RWPE1 (cell line): ENCODE results near the gene RDH13.
"Not testable (repeated sequence)": the region's sequence is repeated elsewhere in the genome, so short reads cannot be mapped to it uniquely, and the experiment has no call there.

ENCODE experiments used
- CTCF ChIA-PET: fragments of 350-600 bp; sonication (Branson Sonifier 250); formaldehyde crosslinking; extraction: SDS; loops from one replicate; lab custom pipeline; 2021; lab: Yijun Ruan, JAX
- POLR2A ChIA-PET: fragments of 400-600 bp; formaldehyde crosslinking; extraction: SDS; loops from one replicate; lab custom pipeline; 2020; ENCODE audit warnings: antibody characterized with exemption; ENCODE audit not compliant: low non-redundant PET; lab: Yijun Ruan, JAX
- DNase-seq: peaks from one replicate; pipeline ENCODE4 v3.0.0; 2012; ENCODE audit warnings: low spot score
- H3K27ac ChIP-seq: fragments of 450-650 bp; 2 replicates; pipeline ENCODE4 v1.5.1; 2017
- CTCF ChIP-seq: fragments of 450-650 bp; conservative IDR thresholded peaks from 2 replicates; pipeline ENCODE4 v1.5.1; 2017; ENCODE audit warnings: low read depth, mild to moderate bottlenecking

RDH13 gene

GRCh38 chr19:55042344-55042678 lies 20.6 kb downstream of the RDH13 start:
- POLR2A ChIA-PET = no interaction called here
- no peak overlapping the region for H3K27ac ChIP-seq
- TF ChIP-seq CTCF = no peak
- DNase-seq = no peak
- CTCF ChIA-PET = no interaction called here

- H3K27ac ChIP-seq = no peak overlapping the region
- DNase-seq = no peak
- no peak for TF ChIP-seq CTCF
- ChIA-PET CTCF (no interaction called here), POLR2A (no interaction called here)
Observed at GRCh38 chr19:55041627-55042343, 21.2 kb downstream of the RDH13 start.

DNA sequence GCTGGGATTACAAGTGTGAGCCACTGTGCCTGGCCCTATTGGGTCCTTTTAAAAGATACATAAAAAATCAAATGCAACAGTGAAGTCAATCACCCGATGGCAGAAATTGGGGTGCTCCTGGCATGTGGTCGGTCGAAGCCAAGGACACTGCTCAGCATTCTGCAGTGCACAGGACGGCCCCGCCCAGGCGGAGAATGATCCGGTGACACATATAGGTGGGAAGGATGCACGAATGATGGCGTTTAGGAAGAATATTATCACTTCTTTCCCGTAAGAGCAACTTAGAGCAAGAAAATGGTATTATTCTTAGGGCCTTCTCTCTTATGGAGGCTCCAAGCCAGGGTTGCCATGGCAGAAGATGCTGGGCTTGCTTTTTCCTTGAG lies 21.7 kb downstream of the RDH13 start:
- POLR2A ChIA-PET = no interaction called here
- no peak for TF ChIP-seq CTCF
- no peak overlapping the region for H3K27ac ChIP-seq
- CTCF ChIA-PET = no interaction called here
- DNase-seq = no peak

DNA sequence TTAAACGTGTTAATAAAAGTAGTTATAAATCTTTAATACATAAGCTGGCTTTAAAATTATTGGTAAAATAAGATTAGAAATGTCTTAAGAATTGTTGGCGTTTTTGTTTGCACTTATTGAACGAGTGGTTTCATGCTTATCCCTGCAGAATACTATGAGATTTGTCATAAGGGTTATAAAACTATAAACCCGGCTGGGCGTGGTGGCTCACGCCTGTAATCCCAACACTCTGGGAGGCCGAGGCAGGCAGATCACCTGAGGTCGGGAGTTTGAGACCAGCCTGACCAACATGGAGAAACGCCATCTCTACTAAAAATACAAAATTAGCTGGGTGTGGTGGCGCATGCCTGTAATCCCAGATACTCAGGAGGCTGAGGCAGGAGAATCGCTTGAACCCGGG lies 22.3 kb downstream of the RDH13 start:
- H3K27ac ChIP-seq, DNase-seq, CTCF ChIA-PET, POLR2A ChIA-PET: not testable (repeated sequence)

- POLR2A ChIA-PET, DNase-seq, H3K27ac ChIP-seq: not testable (repeated sequence)
- CTCF ChIA-PET = interaction anchor here (0.6 to 0.7 kb wide), 2 partner anchors 12 to 51 kb away, joined by 4 read pairs; no protein-coding TSS in a partner anchor
Observed at GRCh38 chr19:55037603-55038002, 25.3 kb downstream of the RDH13 start.

- no peak for TF ChIP-seq CTCF
- no peak for DNase-seq
- POLR2A ChIA-PET = interaction anchor here (0.6 to 0.7 kb wide), 2 partner anchors 12 to 998 kb away, joined by 3 to 5 read pairs; no protein-coding TSS in a partner anchor
- CTCF ChIA-PET = interaction anchor here (0.7 kb wide), 1 partner anchor 52 kb away, joined by 3 read pairs; no protein-coding TSS in a partner anchor
- no peak overlapping the region for H3K27ac ChIP-seq
Observed at GRCh38 chr19:55036058-55036457, 26.9 kb downstream of the RDH13 start.

DNA sequence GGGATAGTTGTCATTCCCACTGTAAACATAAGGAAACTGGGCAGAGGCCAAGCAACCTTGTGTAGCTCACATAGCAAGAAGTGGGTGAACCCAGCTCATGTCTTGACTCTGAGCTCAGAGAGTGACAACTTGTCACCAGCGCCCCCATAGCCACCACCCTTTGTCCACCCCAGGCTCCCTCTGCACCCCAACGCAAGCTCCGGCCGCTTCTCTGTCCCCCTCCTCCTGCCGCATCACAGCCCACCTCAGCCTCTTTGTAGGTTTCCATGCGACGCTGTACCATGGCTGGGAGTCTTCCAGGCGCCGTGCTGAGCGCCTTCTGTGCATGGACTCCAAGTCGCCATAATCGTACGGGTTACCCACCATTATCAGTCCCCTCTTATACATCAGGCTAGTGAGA lies 28.2 kb downstream of the RDH13 start:
- no peak for TF ChIP-seq CTCF
- ChIA-PET CTCF (no interaction called here), POLR2A (no interaction called here)
- DNase-seq = no peak
- H3K27ac ChIP-seq = no peak overlapping the region

DNA sequence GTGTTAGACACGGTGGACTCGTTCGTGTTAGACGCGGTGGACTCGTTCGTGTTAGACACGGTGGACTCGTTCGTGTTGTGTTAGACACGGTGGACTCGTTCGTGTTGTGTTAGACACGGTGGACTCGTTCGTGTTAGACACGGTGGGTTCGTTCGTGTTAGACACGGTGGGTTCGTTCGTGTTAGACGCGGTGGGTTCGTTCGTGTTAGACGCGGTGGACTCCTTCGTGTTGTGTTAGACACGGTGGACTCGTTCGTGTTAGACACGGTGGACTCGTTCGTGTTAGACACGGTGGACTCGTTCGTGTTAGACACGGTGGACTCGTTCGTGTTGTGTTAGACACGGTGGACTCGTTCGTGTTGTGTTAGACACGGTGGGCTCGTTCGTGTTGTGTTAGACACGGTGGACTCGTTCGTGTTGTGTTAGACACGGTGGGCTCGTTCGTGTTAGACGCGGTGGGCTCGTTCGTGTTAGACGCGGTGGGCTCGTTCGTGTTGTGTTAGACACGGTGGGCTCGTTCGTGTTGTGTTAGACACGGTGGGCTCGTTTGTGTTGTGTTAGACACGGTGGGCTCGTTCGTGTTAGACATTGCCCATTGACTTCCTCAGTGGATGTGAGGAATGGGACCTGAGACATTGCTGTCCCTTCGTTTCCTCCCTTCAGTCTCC lies 29.8 kb downstream of the RDH13 start:
- CTCF ChIA-PET, POLR2A ChIA-PET, H3K27ac ChIP-seq, DNase-seq: not testable (repeated sequence)
